Measurements from ENCODE around the gene CNOT1. TPM values are rescaled to one million over a fixed set of nuclear protein-coding genes. Genes with fewer than 3 reads are reported as not detected.
A peak's percentile ranks its signal among the peaks of the same experiment; 100 is the strongest.

The CNOT1 gene
- total and polyA plus RNA-seq, 2 of the 4 experiments (the other 2 are of a cell fraction), result 85.5 to 357 TPM

DNA sequence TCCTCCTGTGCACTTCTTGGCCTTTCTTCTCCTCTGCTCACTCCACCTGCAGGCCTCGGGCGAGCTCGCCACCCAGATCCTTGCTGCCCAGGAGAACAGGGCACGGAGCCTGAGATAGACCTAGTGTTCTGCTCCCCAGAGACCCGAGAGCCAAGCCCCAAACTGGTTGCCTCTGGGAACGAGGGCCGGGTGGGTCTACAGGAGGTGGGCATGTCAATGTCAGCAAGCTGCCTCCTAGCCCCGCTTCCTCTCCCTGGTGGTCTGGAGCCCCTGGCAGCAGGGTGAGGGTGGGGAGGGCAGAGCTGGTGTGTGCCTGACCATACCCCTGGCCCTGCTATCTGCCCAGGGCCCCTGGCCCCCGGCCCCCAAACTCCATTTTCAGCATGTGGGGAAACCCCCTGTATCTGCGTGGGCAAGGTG, 130.5 kb downstream of the CNOT1 start:
- dilution Hi-C loops (cut with HindIII; ENCODE audit: low sequenced_read_pairs, unreplicated experiment), result no loop called here
- POLR2A ChIA-PET (ENCODE audit: unreplicated experiment), result no interaction called here
- no peak overlapping the region for H3K18ac ChIP-seq (ENCODE audit: low read depth, low read length)
- ATAC-seq (ENCODE audit: low read depth) (no peak), DNase-seq (no peak)
- H3K9me1 ChIP-seq (ENCODE audit: insufficient read depth, low read length), result peaks cover 4% of the 10 kb centered on the region; the same call in 1 of the 2 replicates
- in situ Hi-C loops (cut with MboI; ENCODE audit: low sequenced_read_pairs), result no loop called here
- no peaks in the 10 kb centered on the region; the same call in 1 of the 2 replicates for H3K27me3 ChIP-seq (ENCODE audit: control insufficient read depth, insufficient read depth, low read length)
- WGBS, 2 experiments (ENCODE audit: extremely low coverage in 2 of 2, insufficient read length in 1 of 2), result 100% methylated on average over 1 of the region's 10 CpGs; no CpG with 5 or more reads in 1 of the 2 experiments
- no peak overlapping the region for H2BK20ac ChIP-seq (ENCODE audit: low read depth, low read length)
- no peak overlapping the region for H3K4ac ChIP-seq (ENCODE audit: low read depth, low read length)
- H3K27ac ChIP-seq (ENCODE audit: insufficient read depth, low read length), result no peak overlapping the region
- H4K91ac ChIP-seq (ENCODE audit: insufficient read depth, low read depth, low read length), result no peak overlapping the region
- H2AK9ac ChIP-seq (replicated peaks; ENCODE audit: low read depth, low read length, poor library complexity), result peak overlapping the region; percentile 72
- H3K36me3 ChIP-seq (ENCODE audit: control insufficient read depth, insufficient read depth, low read length), result 0 out of 2 replicates have a peak, but pooled peaks cover under 1% of the 10 kb centered on the region
- H3K9me3 ChIP-seq (ENCODE audit: control insufficient read depth, insufficient read depth, low read length), result no peaks in the 10 kb centered on the region
- H2AFZ ChIP-seq (replicated peaks; ENCODE audit: low read length, poor library complexity), result peak overlapping the region; percentile 88
- no peak overlapping the region for H2BK120ac ChIP-seq (ENCODE audit: low read depth, low read length)
- H2BK15ac ChIP-seq (ENCODE audit: low read depth, low read length), result no peak overlapping the region
- H3K79me1 ChIP-seq (ENCODE audit: low read depth in 1 of 2, low read length in 2 of 2), result 0 out of 4 replicates have a peak, but pooled peaks cover 0 to 7% of the 10 kb centered on the region in 2 experiments
- no peak overlapping the region for H2BK5ac ChIP-seq (ENCODE audit: low read depth, low read length, poor library complexity, severe bottlenecking)
- H4K20me1 ChIP-seq (ENCODE audit: insufficient read depth, low read length), result no peaks in the 10 kb centered on the region
- H3K23ac ChIP-seq (ENCODE audit: low read depth, low read length), result no peak overlapping the region
- intact Hi-C loops (cut with micrococcal nuclease), result no loop called here
- H4K8ac ChIP-seq (ENCODE audit: low read depth in 2 of 2, low read length in 2 of 2), result no peak overlapping the region; a peak in 1 of 4 replicates
- H3K4me2 ChIP-seq (ENCODE audit: low read depth, low read length), result no peak overlapping the region
- H2AK5ac ChIP-seq (ENCODE audit: low read depth, low read length), result no peak overlapping the region; the same call in 1 of the 2 replicates
- peaks cover 13% of the 10 kb centered on the region; the same call in 1 of the 2 replicates for H3K4me1 ChIP-seq (ENCODE audit: control insufficient read depth, insufficient read depth, low read length)
- H4K5ac ChIP-seq (ENCODE audit: low read depth, low read length), result no peak overlapping the region
- CTCF ChIA-PET, result no interaction called here
- no peak overlapping the region for H3K14ac ChIP-seq (replicated peaks; ENCODE audit: low read depth, low read length)
- BruUV-seq (replicated peaks), result no TSS peak
- no peak overlapping the region for H3K4me3 ChIP-seq (ENCODE audit: insufficient read depth, low read depth, low read length)
- H3K56ac ChIP-seq (ENCODE audit: extremely low read depth, insufficient read depth, low read length), result no peak overlapping the region
- no peak overlapping the region for H3K9ac ChIP-seq (ENCODE audit: low read depth, low read length)
- TF ChIP-seq, protein P1, sequence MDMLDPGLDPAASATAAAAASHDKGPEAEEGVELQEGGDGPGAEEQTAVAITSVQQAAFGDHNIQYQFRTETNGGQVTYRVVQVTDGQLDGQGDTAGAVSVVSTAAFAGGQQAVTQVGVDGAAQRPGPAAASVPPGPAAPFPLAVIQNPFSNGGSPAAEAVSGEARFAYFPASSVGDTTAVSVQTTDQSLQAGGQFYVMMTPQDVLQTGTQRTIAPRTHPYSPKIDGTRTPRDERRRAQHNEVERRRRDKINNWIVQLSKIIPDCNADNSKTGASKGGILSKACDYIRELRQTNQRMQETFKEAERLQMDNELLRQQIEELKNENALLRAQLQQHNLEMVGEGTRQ (IDR thresholded peaks at IDR 0.05; ENCODE audit: low read depth, low read length), result no peak
- TF ChIP-seq RAD21 (IDR thresholded peaks at IDR 0.05; ENCODE audit: low read length) (no peak), POLR2A (IDR thresholded peaks at IDR 0.05; ENCODE audit: low read depth, low read length) (no peak), MAFK (IDR thresholded peaks at IDR 0.05; ENCODE audit: low read depth, low read length) (no peak), BHLHE40 (IDR thresholded peaks at IDR 0.05; ENCODE audit: low read depth, low read length) (no peak), RFX5 (IDR thresholded peaks at IDR 0.05; ENCODE audit: low read depth, low read length) (no peak), MAZ (IDR thresholded peaks at IDR 0.05; ENCODE audit: borderline replicate concordance, low read depth, low read length) (no peak), FOS (IDR thresholded peaks at IDR 0.05; ENCODE audit: low read depth, low read length) (no peak), RCOR1 (IDR thresholded peaks at IDR 0.05; ENCODE audit: insufficient replicate concordance, low read length) (no peak), SMC3 (IDR thresholded peaks at IDR 0.05; ENCODE audit: low read depth, low read length) (no peak), MXI1 (IDR thresholded peaks at IDR 0.05; ENCODE audit: borderline replicate concordance, low read depth, low read length) (no peak), CHD1 (IDR thresholded peaks at IDR 0.05; ENCODE audit: low read depth, low read length) (no peak), CEBPB (IDR thresholded peaks at IDR 0.05; ENCODE audit: low read depth, low read length) (no peak), NFE2L2 (IDR thresholded peaks at IDR 0.05; ENCODE audit: low read depth, low read length) (no peak)
- TF ChIP-seq, protein P2, sequence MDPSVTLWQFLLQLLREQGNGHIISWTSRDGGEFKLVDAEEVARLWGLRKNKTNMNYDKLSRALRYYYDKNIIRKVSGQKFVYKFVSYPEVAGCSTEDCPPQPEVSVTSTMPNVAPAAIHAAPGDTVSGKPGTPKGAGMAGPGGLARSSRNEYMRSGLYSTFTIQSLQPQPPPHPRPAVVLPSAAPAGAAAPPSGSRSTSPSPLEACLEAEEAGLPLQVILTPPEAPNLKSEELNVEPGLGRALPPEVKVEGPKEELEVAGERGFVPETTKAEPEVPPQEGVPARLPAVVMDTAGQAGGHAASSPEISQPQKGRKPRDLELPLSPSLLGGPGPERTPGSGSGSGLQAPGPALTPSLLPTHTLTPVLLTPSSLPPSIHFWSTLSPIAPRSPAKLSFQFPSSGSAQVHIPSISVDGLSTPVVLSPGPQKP (IDR thresholded peaks at IDR 0.05; ENCODE audit: borderline replicate concordance, low read depth, low read length), result no peak
- TF ChIP-seq, protein P3, sequence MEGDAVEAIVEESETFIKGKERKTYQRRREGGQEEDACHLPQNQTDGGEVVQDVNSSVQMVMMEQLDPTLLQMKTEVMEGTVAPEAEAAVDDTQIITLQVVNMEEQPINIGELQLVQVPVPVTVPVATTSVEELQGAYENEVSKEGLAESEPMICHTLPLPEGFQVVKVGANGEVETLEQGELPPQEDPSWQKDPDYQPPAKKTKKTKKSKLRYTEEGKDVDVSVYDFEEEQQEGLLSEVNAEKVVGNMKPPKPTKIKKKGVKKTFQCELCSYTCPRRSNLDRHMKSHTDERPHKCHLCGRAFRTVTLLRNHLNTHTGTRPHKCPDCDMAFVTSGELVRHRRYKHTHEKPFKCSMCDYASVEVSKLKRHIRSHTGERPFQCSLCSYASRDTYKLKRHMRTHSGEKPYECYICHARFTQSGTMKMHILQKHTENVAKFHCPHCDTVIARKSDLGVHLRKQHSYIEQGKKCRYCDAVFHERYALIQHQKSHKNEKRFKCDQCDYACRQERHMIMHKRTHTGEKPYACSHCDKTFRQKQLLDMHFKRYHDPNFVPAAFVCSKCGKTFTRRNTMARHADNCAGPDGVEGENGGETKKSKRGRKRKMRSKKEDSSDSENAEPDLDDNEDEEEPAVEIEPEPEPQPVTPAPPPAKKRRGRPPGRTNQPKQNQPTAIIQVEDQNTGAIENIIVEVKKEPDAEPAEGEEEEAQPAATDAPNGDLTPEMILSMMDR (conservative IDR thresholded peaks at IDR 0.05; ENCODE audit: low read depth, low read length), result no peak

Measured in IMR-90 (cell line).